Stimulated activated CD4-positive, alpha-beta T cell treated with anti-CD3 and anti-CD28 coated beads, Interleukin-12 subunit alpha, Interleukin-12 subunit beta, amount 100 ng/mL, for 4 hours (primary cell): ENCODE data around the gene C2orf69.

Experiments used
- DNase-seq: peaks from one replicate; pipeline ENCODE4 v3.0.0-alpha.2; 2020

C2orf69 gene

DNA sequence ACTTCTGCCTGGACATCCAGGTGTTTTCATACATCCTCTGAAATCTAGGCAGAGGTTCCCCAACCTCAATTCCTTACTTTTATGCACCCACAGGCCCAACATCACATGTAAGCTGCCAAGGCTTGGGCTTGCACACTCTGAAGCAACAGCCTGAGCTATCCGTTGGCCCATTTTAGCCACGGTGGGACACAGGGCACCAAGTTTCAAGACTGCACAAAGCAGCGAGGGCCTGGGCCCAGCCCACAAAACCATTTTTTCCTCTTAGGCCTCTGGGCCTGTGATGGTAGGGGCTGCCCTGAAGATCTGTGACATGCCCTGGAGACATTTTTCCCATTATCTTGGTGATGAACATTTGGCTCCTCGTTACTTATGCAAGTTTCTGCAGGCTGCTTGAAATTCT, 5.9 kb downstream of the C2orf69 start:
- no peak for DNase-seq

DNA sequence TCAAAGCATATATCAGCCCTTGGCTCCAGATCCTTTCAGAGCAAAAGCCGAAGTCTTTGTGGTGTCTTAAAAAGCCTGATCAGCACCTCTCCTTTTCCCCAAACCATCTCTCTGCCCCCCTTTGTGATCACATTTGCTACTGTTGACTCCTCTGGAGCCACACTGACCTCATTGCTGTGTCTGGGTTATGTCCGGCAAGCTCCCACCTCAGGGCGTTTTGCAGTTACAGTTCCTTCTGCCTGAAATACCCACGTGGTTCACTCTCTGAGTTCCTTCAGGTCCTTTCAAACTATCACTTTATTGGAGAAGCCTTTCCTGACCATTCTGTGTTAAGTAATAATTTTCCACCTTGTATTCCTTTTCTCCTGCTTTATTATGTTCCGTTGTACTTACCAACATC, 11.8 kb downstream of the C2orf69 start:
- no peak for DNase-seq

DNA sequence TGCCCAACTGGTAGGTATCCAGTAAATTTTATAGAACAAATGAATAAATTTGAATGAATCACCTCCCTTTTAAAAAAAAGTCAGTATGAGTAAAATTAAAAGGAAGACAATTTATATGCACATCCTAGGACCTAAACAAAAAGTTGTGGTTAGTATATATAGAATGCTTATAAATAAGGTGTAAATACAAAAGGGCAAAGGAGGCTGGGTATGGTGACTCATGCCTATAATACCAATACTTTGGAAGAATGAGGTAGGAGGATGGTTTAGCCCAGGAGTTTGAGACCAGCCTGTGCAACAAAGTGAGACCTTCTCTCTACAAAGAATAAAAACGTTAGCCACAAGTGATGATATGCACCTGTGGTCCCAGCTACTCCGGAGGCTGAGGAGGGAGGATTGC, 12.8 kb downstream of the C2orf69 start:
- no peak for DNase-seq

DNA sequence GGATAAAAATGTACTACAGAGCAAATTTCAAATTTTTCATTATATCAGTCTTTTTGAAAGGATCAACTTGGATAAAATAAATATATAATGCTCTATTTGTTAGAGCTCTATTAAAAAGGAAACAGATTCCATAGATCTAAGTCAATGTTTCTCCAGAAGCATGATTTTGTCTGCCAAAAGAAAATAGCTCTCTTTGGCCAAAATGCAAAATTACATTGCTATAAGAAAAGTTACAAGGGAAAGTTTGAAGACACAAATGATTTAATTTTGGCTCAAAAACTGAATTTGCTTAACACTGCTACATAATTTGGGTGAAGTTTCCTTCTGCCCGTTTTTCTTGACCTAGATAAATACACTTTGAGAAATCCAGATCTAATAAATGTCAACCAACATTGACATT, 15.7 kb downstream of the C2orf69 start:
- no peak for DNase-seq

DNA sequence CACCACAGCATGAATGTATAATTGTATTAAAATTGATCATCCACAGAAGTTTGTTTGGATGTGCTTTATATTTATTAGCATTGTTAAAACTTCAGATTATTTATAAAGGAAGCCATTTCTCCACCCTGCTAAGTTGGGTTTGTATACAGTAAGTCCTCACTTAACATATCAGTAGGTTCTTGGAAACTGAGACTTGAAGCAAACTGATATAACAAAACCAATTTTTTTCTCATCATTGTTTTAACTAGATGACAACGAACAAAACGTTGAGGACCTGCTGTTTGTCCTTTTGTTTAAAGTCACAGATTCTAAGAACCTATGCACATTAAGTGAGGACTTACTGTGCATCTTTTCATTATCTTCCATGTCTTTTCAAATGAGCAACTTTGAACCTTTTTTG, 17.1 kb downstream of the C2orf69 start:
- no peak for DNase-seq

DNA sequence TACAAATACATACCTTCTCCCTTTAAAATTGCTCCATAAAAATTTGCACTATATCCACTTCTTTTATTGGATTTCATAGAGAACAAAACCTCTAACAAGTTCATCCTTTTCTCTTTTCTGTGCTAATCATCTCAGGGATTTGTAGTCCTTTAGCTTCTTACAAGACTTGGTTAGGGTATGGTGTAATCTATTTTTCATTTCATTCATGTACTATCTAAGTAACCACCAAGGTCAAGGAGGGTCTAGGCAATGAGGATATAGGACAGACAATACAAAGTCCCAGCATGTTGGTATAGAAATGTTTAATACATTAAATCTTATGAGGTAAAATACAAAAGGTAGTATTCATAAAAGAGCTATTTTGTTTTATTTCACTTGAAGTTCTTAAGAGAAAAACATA, 17.5 kb downstream of the C2orf69 start:
- no peak for DNase-seq

DNA sequence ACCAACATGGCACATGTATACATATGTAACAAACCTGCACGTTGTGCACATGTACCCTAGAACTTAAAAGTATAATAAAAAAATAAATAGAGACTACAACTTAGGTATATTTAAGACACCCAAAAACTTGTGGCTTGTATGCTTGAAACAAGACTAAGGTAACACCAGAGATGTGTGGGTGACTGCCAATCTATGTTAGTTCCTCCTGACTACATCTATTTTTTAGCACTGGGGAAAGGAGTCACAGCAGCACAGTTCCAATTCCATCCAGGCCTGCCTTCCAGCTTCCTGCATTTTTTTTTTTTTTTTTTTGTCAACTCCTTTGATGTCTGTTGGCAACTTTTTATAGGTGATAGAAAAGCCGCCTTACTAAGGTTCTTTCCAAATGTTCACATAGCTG, 18.2 kb downstream of the C2orf69 start:
- no peak for DNase-seq

DNA sequence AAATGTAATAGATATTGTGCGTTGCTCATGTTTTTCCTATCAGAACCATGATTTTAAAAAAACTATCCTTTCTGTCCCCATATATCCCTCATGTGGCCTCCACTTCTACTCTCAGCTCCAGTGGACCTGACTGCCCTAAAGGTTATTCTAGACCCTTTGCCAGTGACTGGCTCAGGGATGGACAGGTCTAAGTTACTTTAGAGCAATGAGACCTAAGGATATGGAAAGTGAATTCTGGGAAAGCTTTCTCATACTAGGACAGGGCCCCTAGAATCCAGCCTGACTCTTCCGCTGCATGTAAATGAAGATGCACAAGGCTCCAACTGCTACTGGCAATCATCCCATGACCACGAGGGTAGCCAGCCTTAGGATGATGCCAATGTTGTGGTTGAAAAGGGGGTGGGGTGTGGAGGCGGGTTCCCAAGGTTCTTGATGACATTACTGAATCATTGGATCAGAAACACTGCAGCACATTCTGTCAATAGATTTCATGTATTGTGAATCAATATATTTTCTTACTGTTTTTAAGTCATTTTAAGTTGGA, 21.3 kb downstream of the C2orf69 start:
- no peak for DNase-seq

DNA sequence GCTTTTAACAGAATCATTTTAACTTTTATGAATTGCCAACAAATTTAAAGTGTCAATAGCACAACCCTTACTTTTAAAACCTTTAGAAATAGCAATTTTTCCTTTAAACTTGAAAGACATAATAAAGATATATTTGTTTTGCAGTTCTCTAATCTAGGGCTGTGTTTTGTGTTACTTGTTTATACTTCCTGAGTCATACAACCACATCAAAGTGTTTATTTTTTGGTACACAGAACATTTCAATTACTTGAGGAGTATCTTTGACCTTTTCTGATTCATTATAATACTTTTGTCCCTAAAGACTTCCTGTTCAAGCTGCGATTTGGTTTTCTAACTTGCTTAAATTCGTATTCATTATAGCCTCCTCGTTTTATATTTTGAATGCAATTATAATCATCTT, 22.4 kb downstream of the C2orf69 start:
- no peak for DNase-seq

DNA sequence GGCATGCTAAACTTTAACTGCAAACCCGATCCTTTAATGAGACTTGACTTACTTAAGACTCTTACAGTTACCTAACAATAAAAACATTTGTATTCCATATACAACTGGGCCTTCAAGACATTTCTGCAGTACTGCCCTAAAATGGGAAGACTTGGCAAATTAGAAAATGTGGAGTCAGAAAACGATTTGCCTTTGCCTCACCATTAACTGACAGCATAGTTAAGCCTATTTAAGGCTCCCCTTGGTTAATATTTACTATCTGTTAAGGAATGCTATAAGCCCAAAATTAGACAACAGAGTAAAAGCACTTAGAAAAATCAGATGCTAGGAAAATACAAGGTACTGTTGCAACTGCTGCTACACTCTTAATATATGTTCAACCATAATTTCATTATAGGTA, 25.5 kb downstream of the C2orf69 start:
- no peak for DNase-seq

DNA sequence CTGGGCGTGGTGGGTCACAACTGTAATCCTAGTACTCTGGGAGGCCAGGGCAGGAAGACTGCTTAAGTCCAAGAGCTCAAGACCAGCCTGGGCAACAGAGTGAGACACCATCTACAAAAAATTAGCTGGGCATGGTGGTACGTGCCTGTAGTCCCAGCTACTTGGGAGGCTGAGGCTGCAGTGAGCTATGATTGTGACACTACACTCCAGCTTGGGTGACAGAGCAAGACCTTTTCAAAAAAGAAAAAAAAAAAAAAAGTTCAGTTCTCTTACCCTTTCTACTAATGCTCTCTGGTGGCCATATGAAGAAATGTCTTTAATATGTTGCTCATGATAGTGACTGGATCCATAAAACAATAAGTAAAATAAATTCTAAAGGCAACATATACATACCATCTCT, 29.3 kb downstream of the C2orf69 start:
- no peak for DNase-seq

DNA sequence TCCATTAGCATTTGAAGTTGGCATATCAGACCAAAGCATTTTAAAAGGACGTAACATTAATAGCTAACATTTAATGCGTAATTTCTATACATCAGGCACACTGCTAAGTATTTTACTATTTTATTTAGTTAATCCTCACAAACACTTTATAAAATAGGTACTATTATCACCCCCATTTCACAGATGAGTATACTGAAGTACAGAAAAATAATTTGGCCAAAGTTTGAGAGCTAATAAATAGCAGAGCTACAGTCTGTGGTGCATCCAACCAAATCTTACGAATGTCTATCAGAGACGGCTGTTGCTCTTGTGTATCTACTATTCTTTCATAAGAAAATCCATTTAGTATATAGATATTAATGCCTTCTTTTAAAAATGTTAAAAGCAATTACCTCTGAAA, 32.3 kb downstream of the C2orf69 start:
- DNase-seq, result no peak

DNA sequence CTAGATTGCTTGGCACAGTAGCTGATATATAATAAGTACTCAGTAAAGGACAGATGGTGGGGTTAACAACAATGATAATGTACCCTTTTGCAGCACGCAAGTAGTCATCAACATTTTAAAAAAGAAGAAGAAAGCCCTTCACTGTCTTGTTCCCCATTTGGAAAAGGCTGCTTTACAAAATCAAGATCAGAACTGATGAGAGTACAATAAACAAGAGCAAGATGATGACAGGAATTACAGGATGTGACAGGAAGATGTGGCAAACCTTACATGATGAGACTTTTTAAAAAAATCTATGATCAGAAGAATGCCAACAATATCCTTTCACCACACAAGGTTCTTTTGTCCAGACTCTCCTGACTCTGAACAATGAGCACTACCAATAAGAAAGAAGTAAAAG, 35.1 kb downstream of the C2orf69 start:
- DNase-seq, result no peak

DNA sequence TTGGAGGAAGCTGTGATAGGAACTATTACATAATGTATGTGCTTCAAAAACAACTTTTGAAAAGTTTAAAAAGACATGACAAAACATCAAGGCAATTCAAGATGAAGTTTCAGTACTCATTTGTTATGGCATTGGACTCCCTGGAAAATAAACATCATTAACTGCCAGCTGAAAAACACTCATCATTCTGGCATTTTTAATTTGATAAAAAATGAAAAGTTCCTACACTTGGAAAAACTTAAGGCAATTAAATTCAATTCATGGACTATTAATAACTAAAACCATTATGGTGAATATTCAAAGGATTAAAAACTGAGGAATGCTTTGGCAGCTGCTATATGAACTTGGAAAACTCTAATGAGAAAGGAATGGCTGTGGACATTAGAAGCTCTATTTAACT, 35.7 kb downstream of the C2orf69 start:
- DNase-seq, result no peak

DNA sequence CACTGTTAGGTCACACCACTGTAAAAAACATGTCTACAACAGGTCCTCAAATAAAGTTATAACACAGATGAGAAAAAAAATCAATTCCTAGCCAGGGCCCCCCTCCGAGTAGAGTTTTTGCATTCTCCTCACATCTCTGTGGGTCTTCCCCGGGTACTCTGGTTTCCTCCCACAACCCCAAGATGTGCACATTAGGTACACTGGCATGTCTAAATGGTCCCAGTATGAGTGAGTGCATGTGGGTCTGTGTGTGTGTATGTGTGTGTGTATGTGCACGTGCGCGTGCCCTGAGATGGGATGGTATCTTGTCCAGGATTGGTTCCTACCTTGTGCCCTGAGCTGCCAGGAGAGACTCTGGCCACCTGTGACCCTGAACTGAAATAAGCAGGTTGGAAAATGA, 39.3 kb downstream of the C2orf69 start:
- DNase-seq, result no peak

DNA sequence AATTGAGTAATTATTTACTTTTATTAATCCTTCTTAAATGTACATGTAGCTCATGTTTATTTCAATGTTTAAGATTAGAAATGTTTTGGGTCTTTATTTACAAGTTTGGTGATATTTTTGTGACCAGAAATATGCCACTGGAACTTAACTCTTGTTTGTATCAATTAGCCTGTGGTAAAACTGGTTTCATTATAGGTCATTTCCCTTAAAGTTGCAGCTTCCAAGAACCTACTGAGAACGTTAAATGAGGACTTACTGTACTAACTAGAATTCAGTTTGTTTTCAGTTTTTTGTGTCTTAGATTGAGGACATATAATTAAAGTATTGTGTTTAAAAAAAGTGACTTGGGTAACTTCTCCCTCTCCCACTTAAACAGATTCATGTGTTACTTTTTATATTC, 39.9 kb downstream of the C2orf69 start:
- DNase-seq, result no peak

DNA sequence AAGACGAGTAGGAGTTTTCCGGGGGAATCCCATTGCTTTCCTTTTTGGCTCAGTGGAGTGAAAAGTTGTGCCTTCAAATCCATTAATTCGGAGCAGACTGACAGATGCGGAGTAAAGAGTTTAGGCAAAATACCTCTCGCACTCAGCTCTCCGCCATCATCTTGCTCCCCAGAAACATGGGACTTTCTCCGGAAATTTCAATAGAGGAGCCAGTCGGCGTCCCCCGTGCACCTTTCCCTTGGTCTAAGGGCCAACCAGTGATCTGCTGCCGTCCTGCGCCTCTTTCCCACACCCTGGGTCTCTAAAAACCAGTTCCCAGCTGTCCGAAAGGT, 43.9 kb downstream of the C2orf69 start:
- no peak for DNase-seq

DNA sequence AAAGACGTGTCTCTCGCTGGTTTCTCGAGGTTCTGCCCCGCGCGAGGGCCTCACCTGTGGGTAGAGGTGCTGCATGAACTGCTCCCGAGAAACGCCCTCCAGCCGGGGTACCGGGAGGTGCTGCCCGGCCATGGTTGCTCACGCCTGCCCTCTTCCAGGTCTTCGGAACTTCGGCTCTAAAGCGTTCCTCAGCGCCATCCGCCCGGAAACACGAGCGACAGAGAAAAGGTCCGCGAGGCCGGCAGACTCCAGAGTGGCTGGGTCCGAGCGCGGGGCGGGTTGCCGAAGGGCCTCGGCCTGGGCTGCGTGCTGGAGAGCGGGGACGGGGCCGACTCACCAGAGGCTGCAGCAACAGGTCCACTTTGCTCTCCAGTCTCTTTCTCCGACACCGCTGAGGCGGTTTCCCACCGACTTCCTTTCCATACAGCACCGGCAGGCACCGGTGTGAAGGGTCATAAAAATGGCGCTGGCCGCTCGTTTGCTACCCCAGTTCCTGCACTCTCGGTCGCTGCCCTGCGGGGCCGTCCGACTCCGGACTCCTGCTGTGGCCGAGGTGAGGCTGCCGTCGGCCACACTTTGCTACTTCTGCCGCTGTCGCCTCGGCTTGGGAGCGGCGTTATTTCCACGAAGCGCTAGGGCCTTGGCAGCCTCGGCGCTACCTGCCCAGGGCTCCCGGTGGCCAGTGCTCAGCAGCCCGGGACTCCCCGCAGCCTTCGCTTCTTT, 44.4 kb downstream of the C2orf69 start, which contains the start of the genes MAIP1 and TYW5:
MAIP1 (plus strand) TSS at position 244 of the 723 bp plus-strand sequence; CDS start at position 461, 217 bp downstream.
TYW5 (minus strand) TSS at position 153 of the 723 bp plus-strand sequence; CDS start at position 132, 21 bp downstream.
- peak; percentile 76 for DNase-seq

DNA sequence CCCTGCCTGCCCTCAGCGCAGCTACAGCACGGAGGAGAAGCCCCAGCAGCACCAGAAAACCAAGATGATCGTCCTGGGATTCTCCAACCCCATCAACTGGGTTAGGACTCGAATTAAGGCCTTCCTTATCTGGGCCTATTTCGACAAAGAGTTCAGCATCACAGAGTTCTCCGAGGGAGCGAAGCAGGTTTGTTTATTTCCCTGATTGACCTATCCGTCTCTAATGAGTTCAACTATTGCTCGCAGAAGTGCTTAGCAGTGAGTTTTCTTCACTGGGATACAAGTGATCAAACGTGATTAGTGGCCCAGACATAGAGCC, 44.9 kb downstream of the C2orf69 start:
- no peak for DNase-seq

DNA sequence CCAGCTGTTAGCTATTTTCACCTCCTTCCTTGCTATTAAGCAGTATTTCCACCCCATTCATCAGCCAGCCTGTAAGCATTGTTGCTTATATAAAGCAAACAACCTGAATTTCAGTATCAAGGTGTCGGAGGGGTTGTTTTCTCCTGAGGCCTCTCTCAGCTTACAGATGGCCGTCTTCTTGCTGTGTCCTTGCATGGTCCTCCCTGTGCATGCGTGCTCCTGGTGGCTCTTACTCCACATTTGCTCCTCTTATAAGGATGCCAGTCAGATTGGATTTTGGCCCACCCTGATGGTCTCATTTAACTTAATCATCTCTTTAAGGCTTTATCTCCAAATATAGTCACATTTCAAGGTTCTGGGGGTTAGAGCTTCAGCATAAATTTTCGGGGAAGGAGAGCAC, 46.9 kb downstream of the C2orf69 start:
- no peak for DNase-seq

DNA sequence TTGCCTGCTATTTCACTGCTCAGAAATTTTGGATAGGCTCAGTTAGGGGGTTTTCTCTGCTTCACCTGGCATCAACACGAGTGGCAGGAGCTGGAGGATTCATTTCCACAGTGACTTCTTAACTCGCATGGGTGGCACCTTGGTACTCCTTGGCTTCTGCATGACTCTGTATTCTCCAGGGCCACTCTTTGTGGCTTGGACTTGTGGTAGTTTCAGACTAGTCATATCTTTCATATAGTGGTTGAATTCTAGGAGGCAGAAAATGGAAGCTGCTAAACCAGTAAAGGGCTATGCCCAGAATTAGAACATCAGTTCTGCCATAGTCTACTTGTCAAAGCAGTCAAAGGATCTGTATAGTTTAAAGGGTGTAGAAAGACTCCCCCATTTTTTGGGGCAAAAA, 51.1 kb downstream of the C2orf69 start:
- DNase-seq, result no peak

DNA sequence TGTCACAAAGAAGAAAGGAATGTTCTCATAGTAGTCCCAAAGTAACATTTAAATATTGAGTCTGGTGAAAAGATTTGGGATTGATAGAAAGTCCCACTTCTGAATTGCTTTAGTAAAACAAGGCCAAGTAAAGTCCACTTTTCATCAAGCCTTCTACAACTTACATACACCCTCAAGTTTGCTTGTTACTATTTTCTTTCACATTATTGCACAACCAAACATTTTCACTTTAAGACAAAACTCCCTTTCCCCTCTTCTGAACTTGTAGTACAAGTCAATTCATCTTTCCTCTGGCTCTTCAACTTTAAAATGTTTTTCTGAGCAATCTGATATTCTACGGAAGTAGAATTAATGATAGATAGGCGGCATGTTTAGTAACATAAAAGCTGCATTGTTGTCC, 55.3 kb downstream of the C2orf69 start:
- DNase-seq, result no peak

DNA sequence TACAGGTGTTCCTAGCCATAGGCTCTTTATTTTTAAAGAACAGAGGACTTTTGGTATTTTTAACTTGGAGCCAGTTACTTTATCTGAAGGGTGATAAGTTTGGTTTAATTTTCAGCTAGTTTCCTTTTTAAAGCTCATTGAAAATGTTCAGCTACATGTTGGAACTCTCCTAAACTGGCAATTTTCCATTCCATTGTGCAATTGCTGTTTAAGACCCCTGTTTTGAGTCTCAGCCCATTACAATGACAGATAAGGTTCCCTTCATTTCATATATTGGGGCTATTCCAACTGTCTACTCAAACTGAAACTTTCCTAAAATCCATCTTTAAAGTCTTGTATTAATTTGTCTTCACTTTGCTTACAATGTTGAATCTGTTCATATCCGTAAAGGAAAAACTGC, 55.9 kb downstream of the C2orf69 start:
- no peak for DNase-seq

DNA sequence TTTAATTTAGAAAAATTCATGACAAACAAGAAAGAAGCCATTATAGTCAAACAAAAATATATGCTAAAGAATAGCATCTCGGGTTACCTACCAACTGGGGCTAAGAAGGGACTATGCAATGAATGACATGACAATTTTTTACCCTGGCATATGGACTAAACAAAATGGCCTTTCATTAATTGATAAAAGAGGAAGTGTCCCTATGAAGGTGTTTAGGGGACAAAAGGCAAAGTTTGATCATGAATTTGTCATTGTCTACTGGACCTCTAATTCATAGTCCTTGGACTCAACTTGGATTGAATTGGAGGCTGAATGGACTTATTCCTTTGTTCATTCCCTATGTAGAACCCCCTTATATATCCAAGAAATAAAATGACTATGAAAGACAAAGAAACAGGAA, 57.0 kb downstream of the C2orf69 start:
- DNase-seq, result no peak

DNA sequence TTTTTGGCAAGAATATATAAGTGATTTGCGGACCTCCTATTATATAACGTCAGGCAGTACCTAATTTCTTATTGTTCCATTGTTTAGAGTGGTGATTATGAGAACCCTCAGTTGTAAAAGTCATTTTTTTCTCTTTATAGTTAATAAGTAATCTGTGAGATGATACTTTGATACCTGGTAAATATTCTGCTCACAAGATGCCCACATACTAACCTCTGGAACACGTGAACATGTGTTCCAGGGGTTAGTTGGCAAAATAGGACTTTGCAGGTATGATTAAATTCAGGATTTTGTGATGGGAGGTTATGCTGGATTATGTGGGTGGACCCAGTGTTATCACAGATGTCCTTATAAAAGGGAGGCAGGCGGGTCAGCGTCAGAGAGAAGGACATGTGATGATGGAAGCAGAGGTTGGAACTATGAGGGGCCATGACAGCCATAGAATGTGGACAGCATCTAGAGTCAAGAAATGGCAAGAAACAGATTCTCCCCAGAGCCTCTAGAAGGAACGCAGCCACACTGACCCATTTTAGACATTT, 61.1 kb downstream of the C2orf69 start:
- DNase-seq, result no peak
